Panc1 (cell line): Measurements from ENCODE around the gene APEX2. TPM values are rescaled to one million over a fixed set of nuclear protein-coding genes. Genes with fewer than 3 reads are reported as not detected.
"Not testable (repeated sequence)": the region's sequence is repeated elsewhere in the genome, so short reads cannot be mapped to it uniquely, and the experiment has no call there.

Source experiments
- ATAC-seq: fragments of 200-7000 bp; cut with Tn5 transposase; 2 replicates; pipeline ENCODE4 v1.9.1; 2020; ENCODE audit warnings: mild to moderate bottlenecking, moderate library complexity
- BruUV-seq: library from RNA; stranded (reverse); fragments of 400-500 nt; replicated peaks from 2 replicates; lab custom pipeline; 2021; lab: Mats Ljungman, UMichigan
- CTCF ChIA-PET: fragments of 300-600 bp; sonication (Branson Sonifier 250); formaldehyde crosslinking; loops from one replicate; lab custom pipeline; 2022; ENCODE audit warnings: antibody characterized with exemption; lab: Charles Lee
- POLR2A ChIA-PET: fragments of 300-600 bp; sonication (Branson Sonifier 250); formaldehyde crosslinking; loops from one replicate; lab custom pipeline; 2022; ENCODE audit warnings: antibody characterized with exemption; lab: Charles Lee
- DNase-seq: peaks from one replicate; pipeline ENCODE4 v3.0.0-alpha.2; 2010; ENCODE audit warnings: low read depth, low spot score
- H3K27ac ChIP-seq: 2 replicates; pipeline ENCODE4 v1.5.1; 2011; ENCODE audit warnings: mild to moderate bottlenecking, low read length, inconsistent platforms
- H3K27me3 ChIP-seq: fragments of 200-500 bp; sonication (Bioruptor generic); 2 replicates; pipeline ENCODE4 v1.6.0; 2014; ENCODE audit warnings: low read length, inconsistent platforms; ENCODE audit not compliant: control insufficient read depth, insufficient read depth
- H3K36me3 ChIP-seq: fragments of 200-500 bp; sonication (Bioruptor generic); 2 replicates; pipeline ENCODE4 v1.5.1; 2014; ENCODE audit warnings: inconsistent platforms, mild to moderate bottlenecking, low read length, moderate library complexity; ENCODE audit not compliant: control insufficient read depth, insufficient read depth
- H3K4me1 ChIP-seq: 2 replicates; pipeline ENCODE4 v1.5.1; 2011; ENCODE audit warnings: inconsistent platforms, mild to moderate bottlenecking, low read length, moderate library complexity; ENCODE audit not compliant: control insufficient read depth, insufficient read depth
- H3K4me3 ChIP-seq, 2 experiments: 2 replicates each; pipeline ENCODE4 v1.5.1; 2011 to 2012; ENCODE audit warnings: low read depth in 2 of 2, low read length in 2 of 2, mild to moderate bottlenecking in 2 of 2, inconsistent platforms in 1 of 2, moderate library complexity in 1 of 2
- H3K9me3 ChIP-seq: fragments of 200-500 bp; sonication (Bioruptor generic); 2 replicates; pipeline ENCODE4 v1.5.1; 2014; ENCODE audit warnings: low read depth, mild to moderate bottlenecking, inconsistent platforms, low read length, moderate library complexity; ENCODE audit not compliant: control insufficient read depth, insufficient read depth
- POLR2AphosphoS5 ChIP-seq: IDR thresholded peaks from 2 replicates; pipeline ENCODE4 v1.6.1; 2012; ENCODE audit warnings: mild to moderate bottlenecking, low read depth, low read length, moderate library complexity
- SIN3A ChIP-seq: IDR thresholded peaks from 2 replicates; pipeline ENCODE4 v1.6.1; 2012; ENCODE audit warnings: low read depth, mild to moderate bottlenecking, low read length, moderate library complexity, borderline replicate concordance; ENCODE audit not compliant: insufficient read depth
- TCF7L2 ChIP-seq: IDR thresholded peaks from 2 replicates; pipeline ENCODE4 v1.6.1; 2011; ENCODE audit warnings: mild to moderate bottlenecking, low read depth, low read length, inconsistent platforms
- in situ Hi-C: cut with HindIII; loops from 2 replicates; pipeline ENCODE4 v1.10.0; 2016; ENCODE audit warnings: low sequenced_read_pairs, low pct_unique_long_range_greater_than_20kb
- intact Hi-C: fragments of 100-400 bp; cut with micrococcal nuclease; formaldehyde crosslinking; loops from one replicate; pipeline ENCODE4 v1.10.0; 2022; ENCODE audit not compliant: unreplicated experiment
- total RNA-seq: library from RNA; stranded (reverse); gene quantifications from one replicate; pipeline ENCODE4 v1.2.1, GENCODE V29; 2021; ENCODE audit not compliant: unreplicated experiment
- TF ChIP-seq, protein P1 (sequence below): fragments of 450-650 bp; IDR thresholded peaks from 2 replicates; pipeline ENCODE4 v1.5.1; 2017; ENCODE audit warnings: mild to moderate bottlenecking
- TF ChIP-seq, protein P2 (sequence below), 2 experiments: IDR thresholded peaks; 2 replicates each; pipeline ENCODE4 v1.6.1; 2011 to 2012; ENCODE audit warnings: low read depth in 2 of 2, control low read depth in 1 of 2, low read length in 1 of 2, mild to moderate bottlenecking in 1 of 2, moderate library complexity in 1 of 2; ENCODE audit not compliant: insufficient read depth in 1 of 2

The APEX2 gene
- total RNA-seq, 1 experiment from 2014 or later = 32.3 TPM

DNA sequence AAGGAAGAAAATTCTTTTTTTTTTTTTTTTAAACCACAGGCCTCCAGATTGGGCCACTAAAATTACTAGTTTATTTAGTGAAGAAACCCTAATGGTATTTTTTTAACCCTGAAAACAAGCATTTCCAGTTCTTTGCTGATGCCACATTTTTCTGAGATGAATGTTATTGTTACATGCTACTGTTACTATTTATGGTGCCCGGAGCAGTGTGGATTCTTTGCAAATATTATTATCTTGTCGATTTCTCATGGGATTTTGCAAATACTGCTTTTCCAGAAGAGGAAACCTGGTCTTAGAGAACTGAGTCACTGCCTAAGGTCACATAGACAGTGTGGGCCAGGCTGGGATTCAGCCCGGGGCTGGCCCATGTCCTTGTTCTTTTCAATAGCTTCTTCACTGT, 39.3 kb downstream of the APEX2 start:
- BruUV-seq = no TSS peak
- POLR2A ChIA-PET = no interaction called here
- no peak for DNase-seq

DNA sequence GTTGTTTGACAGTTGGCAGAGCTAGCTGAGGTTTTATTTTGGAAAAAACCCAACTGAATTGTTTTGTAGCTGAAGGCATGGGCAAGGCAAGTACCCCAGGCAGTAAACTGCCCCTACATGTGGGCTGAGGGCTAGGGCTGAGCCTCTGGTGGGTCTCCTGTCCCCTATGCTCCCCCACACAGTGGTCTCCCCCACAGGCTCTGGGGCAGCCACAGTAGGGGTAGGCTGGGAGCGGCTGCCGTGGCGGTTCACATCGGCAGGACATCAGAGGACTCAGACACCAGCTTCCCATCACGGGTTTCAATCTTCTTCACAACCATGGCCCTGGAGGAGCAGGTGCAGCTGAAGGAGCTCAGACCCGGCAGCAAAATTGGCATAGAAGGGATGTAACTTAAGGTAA, 41.4 kb downstream of the APEX2 start:
- Histone ChIP-seq H3K27ac (no peak overlapping the region), H3K4me1 (no peaks in the 10 kb centered on the region), H3K9me3 (no peaks in the 10 kb centered on the region), H3K27me3 (no peaks in the 10 kb centered on the region), H3K36me3 (no peaks in the 10 kb centered on the region), H3K4me3 (no peak overlapping the region)
- intact Hi-C loops (no loop called here), in situ Hi-C loops (no loop called here)
- TF ChIP-seq POLR2AphosphoS5 (no peak), TCF7L2 (no peak)
- TF ChIP-seq, protein P1, sequence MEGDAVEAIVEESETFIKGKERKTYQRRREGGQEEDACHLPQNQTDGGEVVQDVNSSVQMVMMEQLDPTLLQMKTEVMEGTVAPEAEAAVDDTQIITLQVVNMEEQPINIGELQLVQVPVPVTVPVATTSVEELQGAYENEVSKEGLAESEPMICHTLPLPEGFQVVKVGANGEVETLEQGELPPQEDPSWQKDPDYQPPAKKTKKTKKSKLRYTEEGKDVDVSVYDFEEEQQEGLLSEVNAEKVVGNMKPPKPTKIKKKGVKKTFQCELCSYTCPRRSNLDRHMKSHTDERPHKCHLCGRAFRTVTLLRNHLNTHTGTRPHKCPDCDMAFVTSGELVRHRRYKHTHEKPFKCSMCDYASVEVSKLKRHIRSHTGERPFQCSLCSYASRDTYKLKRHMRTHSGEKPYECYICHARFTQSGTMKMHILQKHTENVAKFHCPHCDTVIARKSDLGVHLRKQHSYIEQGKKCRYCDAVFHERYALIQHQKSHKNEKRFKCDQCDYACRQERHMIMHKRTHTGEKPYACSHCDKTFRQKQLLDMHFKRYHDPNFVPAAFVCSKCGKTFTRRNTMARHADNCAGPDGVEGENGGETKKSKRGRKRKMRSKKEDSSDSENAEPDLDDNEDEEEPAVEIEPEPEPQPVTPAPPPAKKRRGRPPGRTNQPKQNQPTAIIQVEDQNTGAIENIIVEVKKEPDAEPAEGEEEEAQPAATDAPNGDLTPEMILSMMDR = no peak
- TF ChIP-seq, protein P2, sequence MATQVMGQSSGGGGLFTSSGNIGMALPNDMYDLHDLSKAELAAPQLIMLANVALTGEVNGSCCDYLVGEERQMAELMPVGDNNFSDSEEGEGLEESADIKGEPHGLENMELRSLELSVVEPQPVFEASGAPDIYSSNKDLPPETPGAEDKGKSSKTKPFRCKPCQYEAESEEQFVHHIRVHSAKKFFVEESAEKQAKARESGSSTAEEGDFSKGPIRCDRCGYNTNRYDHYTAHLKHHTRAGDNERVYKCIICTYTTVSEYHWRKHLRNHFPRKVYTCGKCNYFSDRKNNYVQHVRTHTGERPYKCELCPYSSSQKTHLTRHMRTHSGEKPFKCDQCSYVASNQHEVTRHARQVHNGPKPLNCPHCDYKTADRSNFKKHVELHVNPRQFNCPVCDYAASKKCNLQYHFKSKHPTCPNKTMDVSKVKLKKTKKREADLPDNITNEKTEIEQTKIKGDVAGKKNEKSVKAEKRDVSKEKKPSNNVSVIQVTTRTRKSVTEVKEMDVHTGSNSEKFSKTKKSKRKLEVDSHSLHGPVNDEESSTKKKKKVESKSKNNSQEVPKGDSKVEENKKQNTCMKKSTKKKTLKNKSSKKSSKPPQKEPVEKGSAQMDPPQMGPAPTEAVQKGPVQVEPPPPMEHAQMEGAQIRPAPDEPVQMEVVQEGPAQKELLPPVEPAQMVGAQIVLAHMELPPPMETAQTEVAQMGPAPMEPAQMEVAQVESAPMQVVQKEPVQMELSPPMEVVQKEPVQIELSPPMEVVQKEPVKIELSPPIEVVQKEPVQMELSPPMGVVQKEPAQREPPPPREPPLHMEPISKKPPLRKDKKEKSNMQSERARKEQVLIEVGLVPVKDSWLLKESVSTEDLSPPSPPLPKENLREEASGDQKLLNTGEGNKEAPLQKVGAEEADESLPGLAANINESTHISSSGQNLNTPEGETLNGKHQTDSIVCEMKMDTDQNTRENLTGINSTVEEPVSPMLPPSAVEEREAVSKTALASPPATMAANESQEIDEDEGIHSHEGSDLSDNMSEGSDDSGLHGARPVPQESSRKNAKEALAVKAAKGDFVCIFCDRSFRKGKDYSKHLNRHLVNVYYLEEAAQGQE (IDR thresholded peaks at IDR 0.05; ENCODE audit: insufficient read depth in 1 of 2, low read depth in 2 of 2, low read length in 1 of 2) = no peak
- ATAC-seq (no peak), DNase-seq (no peak)
- no TSS peak for BruUV-seq
- ChIA-PET CTCF (no interaction called here), POLR2A (no interaction called here)

More for the DNA sequence above, 39.3 kb downstream of the APEX2 start:
- Histone ChIP-seq H3K27ac (no peak overlapping the region), H3K4me1 (no peaks in the 10 kb centered on the region), H3K27me3 (no peaks in the 10 kb centered on the region), H3K9me3 (no peaks in the 10 kb centered on the region), H3K4me3 (no peak overlapping the region), H3K36me3 (no peaks in the 10 kb centered on the region)
- in situ Hi-C loops = no loop called here
- CTCF ChIA-PET = no interaction called here
- intact Hi-C loops = no loop called here
- TF ChIP-seq POLR2AphosphoS5 = no peak
- no peak for TF ChIP-seq SIN3A
- TF ChIP-seq, protein P2 (IDR thresholded peaks at IDR 0.05; ENCODE audit: insufficient read depth in 1 of 2, low read depth in 2 of 2, low read length in 1 of 2) = no peak
- TF ChIP-seq, protein P1 = no peak
- no peak for TF ChIP-seq TCF7L2
- ATAC-seq = no peak

DNA sequence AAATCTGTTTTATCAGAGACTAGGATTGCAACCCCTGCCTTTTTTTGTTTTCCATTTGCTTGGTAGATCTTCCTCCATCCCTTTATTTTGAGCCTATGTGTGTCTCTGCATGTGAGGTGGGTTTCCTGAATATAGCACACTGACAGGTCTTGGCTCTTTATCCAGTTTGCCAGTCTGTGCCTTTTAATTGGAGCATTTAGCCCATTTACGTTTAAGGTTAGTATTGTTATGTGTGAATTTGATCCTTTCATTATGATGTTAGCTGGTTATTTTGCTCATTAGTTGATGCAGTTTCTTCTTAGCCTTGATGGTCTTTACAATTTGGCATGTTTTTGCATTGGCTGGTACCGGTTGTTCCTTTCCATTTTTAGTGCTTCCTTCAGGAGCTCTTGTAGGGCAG, 50.4 kb downstream of the APEX2 start:
- ATAC-seq, BruUV-seq, H3K27me3 ChIP-seq, in situ Hi-C loops, H3K9me3 ChIP-seq, POLR2A ChIA-PET, H3K4me3 ChIP-seq, intact Hi-C loops, DNase-seq, CTCF ChIA-PET, H3K36me3 ChIP-seq, H3K27ac ChIP-seq, H3K4me1 ChIP-seq: not testable (repeated sequence)
